Measurements from ENCODE around the gene PRCC.

PRCC gene

DNA sequence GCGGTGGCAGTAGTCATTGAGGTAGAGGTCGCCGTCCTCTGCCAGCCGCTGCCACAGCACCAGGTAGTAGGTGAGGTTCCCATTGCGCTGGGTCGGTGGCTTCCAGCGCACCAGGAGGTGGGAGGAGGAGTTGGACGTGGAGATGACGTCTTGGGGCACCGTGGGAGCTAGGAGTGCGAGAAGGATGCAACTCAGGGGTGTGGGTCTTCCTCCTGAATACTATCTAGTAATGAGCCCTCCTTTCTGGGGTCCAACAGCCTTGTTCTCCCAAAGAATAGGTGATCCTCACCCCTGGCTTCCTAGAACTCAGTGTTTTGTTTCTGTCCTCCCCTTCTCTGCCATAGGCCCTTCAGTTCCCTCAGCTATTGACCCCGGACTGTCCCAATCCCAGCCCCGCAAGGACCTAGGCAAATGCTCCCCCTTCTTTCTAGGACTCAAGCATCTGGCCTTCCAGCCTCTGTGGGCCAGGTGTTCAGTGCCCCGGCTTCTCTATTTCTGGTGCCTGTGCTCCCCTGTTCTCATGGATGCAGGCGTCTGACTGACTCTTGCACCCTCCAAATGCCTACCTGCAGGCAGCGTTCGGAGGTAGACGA, 78.7 kb downstream of the PRCC start:
- DNase-seq, result no peak

DNA sequence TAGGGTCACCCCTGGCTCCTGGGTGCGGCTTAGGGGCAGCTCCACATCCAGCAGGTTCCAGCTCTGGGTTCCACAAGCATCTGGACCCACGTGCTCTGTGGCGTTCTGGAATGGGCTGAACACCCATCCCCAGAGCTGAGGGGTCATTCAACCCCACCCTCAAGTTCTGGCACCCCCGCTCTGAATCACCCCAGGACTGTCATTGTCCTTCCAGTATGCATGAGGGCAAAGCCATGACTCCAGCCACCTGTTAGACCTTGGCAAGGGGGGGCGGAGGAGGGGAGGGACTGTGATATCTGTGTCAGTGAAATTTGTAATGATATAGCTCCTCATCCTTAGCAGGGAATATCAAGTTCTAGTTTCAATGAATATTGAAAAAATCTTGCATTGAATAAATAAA, 79.3 kb downstream of the PRCC start:
- no peak for DNase-seq

DNA sequence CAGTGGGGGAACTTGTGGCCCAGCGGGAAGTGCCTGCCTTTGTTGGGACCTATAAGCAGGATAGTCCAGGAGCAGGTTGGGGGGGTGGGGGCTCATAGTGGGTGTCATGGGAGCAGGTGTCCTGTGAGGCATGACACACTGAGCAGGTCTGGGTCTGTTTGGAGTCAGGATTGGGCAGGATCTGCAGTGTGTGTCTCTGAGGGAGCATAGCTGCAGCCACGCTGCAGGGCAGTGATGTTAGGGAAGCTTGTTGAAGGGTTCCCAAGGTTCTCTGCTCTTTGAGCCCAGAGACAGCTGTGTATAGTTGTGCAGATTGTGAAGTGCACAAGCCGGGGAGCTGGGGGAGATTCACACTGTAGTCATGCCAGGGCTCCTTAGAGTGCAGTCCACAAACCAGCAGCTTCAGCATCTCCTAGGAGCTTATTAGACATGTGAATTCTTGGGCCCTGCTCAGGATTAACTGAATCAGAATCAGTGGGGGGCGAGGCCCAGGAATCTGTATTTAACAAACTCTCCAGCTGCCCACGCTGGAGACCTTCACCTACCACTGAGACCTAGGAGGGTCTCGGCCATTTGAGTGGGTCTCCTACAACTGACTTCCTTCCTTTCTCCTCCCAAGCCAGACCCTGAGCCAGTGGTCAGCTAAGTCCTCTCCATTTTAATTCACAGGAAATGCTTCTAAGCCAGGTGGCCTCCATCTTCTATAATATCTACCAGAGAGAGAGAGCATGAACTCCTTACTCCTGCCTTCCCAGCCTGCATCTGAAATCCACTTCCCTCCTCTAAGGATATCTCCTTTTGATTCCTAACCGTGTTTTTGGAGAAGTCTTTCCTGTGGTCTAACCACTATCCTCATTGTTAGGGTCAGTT, 80.5 kb downstream of the PRCC start:
- no peak for DNase-seq

DNA sequence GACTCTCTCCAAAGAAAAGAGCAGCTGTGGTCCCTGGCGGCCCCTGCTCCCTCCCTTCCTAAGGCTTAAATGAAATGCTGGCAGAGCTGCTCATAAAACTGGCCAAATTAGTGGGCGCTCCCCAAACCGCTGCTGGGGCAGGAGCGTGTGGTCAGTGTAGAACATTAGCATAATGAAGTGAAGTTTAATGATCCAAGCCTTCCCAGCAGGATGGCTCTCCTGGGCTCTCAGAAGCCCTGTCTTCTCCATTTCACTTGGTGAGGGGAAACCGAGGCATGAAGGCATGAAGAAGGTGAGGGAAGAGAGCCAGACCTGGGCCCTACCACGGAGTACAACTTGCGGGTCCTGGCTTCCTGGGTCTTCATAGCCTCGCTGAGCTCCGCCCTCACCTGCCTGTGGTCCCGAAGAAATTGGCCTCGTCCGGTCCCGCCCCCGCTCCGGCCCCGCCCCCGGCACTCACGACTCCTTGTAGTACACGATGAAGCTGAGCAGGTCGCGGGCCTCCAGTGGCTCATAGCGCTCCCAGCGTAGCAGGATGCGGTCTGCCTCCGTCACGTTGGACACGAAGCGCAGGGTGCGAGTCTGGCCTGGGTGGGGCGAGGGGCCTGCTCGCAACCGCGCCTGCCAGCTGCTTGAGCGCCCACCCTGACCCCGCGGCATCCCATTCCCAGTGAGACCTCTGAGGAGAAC, 81.3 kb downstream of the PRCC start:
- DNase-seq, result peak; percentile 58

DNA sequence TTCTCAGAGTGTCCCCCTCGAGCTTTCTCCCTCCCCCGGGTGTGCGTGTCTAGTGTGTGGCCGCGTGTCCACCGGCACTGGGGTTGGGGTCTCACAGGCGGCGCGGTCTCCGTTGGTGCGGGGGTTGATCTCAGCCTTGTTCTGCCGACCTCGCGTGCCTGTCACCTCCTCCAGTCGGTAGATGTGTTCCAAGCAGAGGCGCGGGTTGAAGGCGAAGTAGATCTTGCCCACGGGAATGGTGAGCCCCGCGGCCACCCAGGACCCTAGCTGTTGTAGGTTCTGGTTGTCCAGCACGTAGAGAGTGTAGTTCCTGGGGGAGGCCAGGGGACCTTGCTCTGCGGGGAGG, 81.8 kb downstream of the PRCC start:
- DNase-seq, result no peak

All from CD4-positive, alpha-beta T cell treated with Interleukin-4 for 4 hours (primary cell).